ENCODE data around the gene SLC6A6.

The SLC6A6 gene

DNA sequence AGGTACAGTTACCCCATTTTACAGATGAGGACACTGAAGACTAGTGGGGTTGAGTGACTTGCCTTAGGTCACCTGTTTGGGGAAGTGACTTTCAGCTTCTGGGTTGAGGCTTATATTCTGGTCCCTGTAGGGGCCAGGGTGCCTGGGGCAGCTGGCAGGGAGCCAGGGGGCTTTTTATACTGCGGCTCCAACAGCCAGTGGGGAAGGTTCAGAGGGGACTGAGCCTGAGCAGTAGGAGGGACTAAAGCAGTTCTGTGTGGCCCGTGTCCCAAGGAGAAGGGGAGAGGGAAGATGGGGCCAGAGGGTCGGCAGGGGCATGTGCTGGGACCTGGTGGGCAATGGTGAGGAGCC is 37.7 kb downstream of the SLC6A6 start:
- TF ChIP-seq, protein P1, sequence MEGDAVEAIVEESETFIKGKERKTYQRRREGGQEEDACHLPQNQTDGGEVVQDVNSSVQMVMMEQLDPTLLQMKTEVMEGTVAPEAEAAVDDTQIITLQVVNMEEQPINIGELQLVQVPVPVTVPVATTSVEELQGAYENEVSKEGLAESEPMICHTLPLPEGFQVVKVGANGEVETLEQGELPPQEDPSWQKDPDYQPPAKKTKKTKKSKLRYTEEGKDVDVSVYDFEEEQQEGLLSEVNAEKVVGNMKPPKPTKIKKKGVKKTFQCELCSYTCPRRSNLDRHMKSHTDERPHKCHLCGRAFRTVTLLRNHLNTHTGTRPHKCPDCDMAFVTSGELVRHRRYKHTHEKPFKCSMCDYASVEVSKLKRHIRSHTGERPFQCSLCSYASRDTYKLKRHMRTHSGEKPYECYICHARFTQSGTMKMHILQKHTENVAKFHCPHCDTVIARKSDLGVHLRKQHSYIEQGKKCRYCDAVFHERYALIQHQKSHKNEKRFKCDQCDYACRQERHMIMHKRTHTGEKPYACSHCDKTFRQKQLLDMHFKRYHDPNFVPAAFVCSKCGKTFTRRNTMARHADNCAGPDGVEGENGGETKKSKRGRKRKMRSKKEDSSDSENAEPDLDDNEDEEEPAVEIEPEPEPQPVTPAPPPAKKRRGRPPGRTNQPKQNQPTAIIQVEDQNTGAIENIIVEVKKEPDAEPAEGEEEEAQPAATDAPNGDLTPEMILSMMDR (IDR thresholded peaks at IDR 0.05; ENCODE audit: low read depth, low read length): no peak
- no peaks in the 10 kb centered on the region for H3K9me3 ChIP-seq
- no peaks in the 10 kb centered on the region; the same call in 1 of the 2 replicates for H3K36me3 ChIP-seq
- peak; percentile 40 for DNase-seq
- no peak overlapping the region for H3K4me3 ChIP-seq (ENCODE audit: low read depth, low read length)
- H3K4me1 ChIP-seq: peaks cover 27% of the 10 kb centered on the region
- no peaks in the 10 kb centered on the region for H3K27me3 ChIP-seq

GRCh38 chr3:14440531-14441239 is 38.3 kb downstream of the SLC6A6 start:
- Histone ChIP-seq H3K36me3 (peaks cover 2% of the 10 kb centered on the region), H3K4me1 (peaks cover 27% of the 10 kb centered on the region), H3K27me3 (no peaks in the 10 kb centered on the region), H3K4me3 (ENCODE audit: low read depth, low read length) (no peak overlapping the region), H3K9me3 (no peaks in the 10 kb centered on the region)
- TF ChIP-seq, protein P1 (IDR thresholded peaks at IDR 0.05; ENCODE audit: low read depth, low read length): no peak
- DNase-seq: peak; percentile 48

GRCh38 chr3:14441240-14441919 is 39.0 kb downstream of the SLC6A6 start:
- DNase-seq: no peak
- Histone ChIP-seq H3K9me3 (no peaks in the 10 kb centered on the region), H3K4me1 (peaks cover 27% of the 10 kb centered on the region), H3K4me3 (ENCODE audit: low read depth, low read length) (no peak overlapping the region), H3K36me3 (peaks cover 9% of the 10 kb centered on the region), H3K27me3 (no peaks in the 10 kb centered on the region)
- TF ChIP-seq, protein P1 (IDR thresholded peaks at IDR 0.05; ENCODE audit: low read depth, low read length): no peak

DNA sequence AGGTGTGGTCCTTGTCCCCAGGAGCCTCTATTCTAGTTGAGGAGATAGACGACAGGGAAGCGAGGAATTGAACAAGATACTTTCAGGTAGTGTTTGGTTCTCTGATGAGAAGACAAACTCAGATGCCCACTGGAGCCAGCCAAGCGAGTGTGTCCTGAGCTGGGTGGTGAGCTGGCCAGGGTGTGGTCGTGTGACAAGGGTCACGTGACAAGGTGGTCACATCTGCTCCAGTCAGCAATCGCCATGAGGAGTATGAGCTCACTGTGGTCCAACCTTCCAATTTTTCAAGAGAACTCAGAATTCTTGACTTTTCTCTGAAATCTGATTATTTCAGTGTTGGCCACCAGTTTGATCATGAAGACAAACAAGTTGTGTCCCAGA is 39.5 kb downstream of the SLC6A6 start:
- TF ChIP-seq, protein P1 (IDR thresholded peaks at IDR 0.05; ENCODE audit: low read depth, low read length): no peak
- peaks cover 15% of the 10 kb centered on the region for H3K36me3 ChIP-seq
- peaks cover 27% of the 10 kb centered on the region for H3K4me1 ChIP-seq
- H3K9me3 ChIP-seq: no peaks in the 10 kb centered on the region
- no peak overlapping the region for H3K4me3 ChIP-seq (ENCODE audit: low read depth, low read length)
- no peak for DNase-seq
- no peaks in the 10 kb centered on the region for H3K27me3 ChIP-seq

DNA sequence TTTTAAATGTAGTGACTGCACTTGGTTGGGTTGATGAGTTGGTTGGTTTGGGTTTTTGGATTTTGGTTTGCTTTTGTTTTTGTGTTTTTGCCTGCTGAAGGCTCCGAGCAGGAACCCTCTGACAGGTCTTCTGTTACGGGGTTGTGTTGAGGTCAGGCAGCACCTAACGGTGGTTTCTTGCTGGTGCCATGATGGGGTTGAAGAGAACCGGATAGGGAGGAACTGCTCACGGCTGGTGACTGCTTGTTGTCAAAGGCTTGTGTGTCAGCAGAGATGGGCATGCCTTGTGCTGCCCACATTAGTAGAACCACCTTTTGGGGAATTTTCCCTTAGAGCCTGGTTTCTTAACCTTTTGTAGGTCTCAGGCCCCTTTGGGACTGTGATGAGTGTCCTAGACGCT is 42.0 kb downstream of the SLC6A6 start:
- peaks cover 39% of the 10 kb centered on the region for H3K36me3 ChIP-seq

More for the DNA sequence above, 42.0 kb downstream of the SLC6A6 start:
- no peaks in the 10 kb centered on the region for H3K27me3 ChIP-seq
- no peaks in the 10 kb centered on the region for H3K9me3 ChIP-seq
- no peak for DNase-seq
- TF ChIP-seq, protein P1 (IDR thresholded peaks at IDR 0.05; ENCODE audit: low read depth, low read length): no peak
- H3K4me1 ChIP-seq: peaks cover 20% of the 10 kb centered on the region
- H3K4me3 ChIP-seq (ENCODE audit: low read depth, low read length): no peak overlapping the region

Measured in BE2C (cell line).